Activated CD4-positive, alpha-beta memory T cell treated with anti-CD3 and anti-CD28 coated beads for 36 hours (primary cell): Measurements from ENCODE around the gene MFSD11. TPM values are rescaled to one million over a fixed set of nuclear protein-coding genes. Genes with fewer than 3 reads are reported as not detected.
A peak's percentile ranks its signal among the peaks of the same experiment; 100 is the strongest.
"Not testable (repeated sequence)": the region's sequence is repeated elsewhere in the genome, so short reads cannot be mapped to it uniquely, and the experiment has no call there.

Experiments
- CTCF ChIA-PET: fragments of 350-600 bp; sonication (Branson Sonifier 250); formaldehyde crosslinking; loops from one replicate; lab custom pipeline; 2021; ENCODE audit warnings: antibody characterized with exemption, inconsistent platforms; lab: Charles Lee
- POLR2A ChIA-PET: fragments of 350-600 bp; sonication (Branson Sonifier 250); formaldehyde crosslinking; loops from one replicate; lab custom pipeline; 2021; ENCODE audit warnings: antibody characterized with exemption; lab: Charles Lee
- DNase-seq: peaks from one replicate; pipeline ENCODE4 v3.0.0-alpha.2; 2020
- H3K27ac Mint-ChIP-seq: one replicate; pipeline ENCODE4 v1.8.0; 2021; ENCODE audit warnings: mixed read lengths
- H3K27me3 Mint-ChIP-seq: one replicate; pipeline ENCODE4 v1.8.0; 2021; ENCODE audit warnings: mixed read lengths
- H3K36me3 Mint-ChIP-seq: one replicate; pipeline ENCODE4 v1.8.0; 2021; ENCODE audit warnings: mixed read lengths
- H3K4me1 Mint-ChIP-seq: one replicate; pipeline ENCODE4 v1.8.0; 2021; ENCODE audit warnings: low read depth, mixed read lengths
- H3K4me3 Mint-ChIP-seq: one replicate; pipeline ENCODE4 v1.8.0; 2021; ENCODE audit warnings: mild to moderate bottlenecking, mixed read lengths
- H3K9me3 Mint-ChIP-seq: one replicate; pipeline ENCODE4 v1.8.0; 2021; ENCODE audit warnings: mixed read lengths
- intact Hi-C: fragments of 100-400 bp; cut with micrococcal nuclease; formaldehyde crosslinking; loops from one replicate; pipeline ENCODE4 v1.15.1; 2023
- total RNA-seq, 2 experiments: library from RNA; stranded (reverse); gene quantifications; one replicate each; pipeline ENCODE4 v1.2.3, GENCODE V29; 2021

MFSD11 gene
- total RNA-seq, 2 experiments from 2014 or later, result 17.5 to 18.3 TPM

DNA sequence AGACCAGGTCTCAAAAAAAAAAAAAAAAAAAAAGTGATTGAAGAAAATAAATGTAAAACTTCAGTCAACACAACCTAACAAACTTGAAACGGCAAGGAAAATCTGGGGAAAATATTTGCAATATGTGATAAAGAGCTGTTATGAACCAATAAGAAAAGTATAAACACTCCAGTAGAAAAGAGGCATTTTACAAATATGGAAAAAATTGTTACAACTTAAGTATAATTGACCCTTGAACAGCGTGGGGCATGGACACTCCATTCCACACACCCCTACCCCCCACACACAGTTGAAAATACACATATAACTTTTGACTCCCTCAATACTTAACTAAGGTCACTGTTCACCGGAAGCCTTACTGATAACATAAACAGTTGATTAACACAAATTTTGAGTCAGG lies 20.7 kb downstream of the MFSD11 start:
- CTCF ChIA-PET, result no interaction called here
- Mint-ChIP-seq H3K36me3 (peaks cover 12% of the 10 kb centered on the region), H3K4me1 (peaks cover 6% of the 10 kb centered on the region), H3K4me3 (no peak overlapping the region), H3K27me3 (no peaks in the 10 kb centered on the region), H3K9me3 (no peaks in the 10 kb centered on the region), H3K27ac (no peak overlapping the region)
- POLR2A ChIA-PET, result no interaction called here
- no peak for DNase-seq
- intact Hi-C loops, result no loop called here

DNA sequence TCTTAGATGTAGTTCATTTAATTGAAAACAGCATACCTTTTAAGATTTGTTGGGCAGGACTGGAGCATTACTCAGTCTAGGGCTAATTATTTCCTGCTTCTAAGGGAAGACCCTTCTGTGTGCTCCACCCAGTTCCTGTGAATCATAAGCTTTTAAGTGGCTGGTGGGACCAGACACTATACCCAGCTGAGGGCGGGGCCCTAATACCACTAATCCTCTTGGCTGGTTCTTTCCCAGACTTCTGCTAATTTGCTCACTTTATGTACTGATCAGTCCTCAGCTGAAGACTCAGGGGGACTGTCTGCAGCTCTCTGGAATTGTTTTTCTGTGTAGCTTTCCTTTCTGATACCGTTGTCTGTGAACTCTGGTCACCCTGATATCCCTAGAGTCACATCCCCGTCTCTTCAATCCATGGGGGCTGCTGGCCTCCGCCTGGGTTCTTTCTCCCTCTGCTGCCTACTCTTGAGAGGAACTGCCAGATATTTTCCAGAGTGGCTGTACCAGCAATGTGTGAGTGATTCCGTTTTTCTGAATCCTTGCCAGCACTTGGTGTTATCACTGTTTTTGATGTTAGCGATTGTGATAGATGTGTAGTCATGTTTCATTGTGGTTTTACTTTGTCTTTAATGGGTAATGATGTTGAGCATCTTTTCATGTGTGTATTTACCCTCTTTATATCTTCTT lies 35.1 kb downstream of the MFSD11 start:
- Mint-ChIP-seq H3K27me3 (no peaks in the 10 kb centered on the region), H3K27ac (peak overlapping the region; percentile 92), H3K36me3 (peaks cover 29% of the 10 kb centered on the region), H3K9me3 (no peaks in the 10 kb centered on the region), H3K4me1 (peaks cover 23% of the 10 kb centered on the region), H3K4me3 (peak overlapping the region; percentile 67)
- ChIA-PET CTCF (interaction anchor here (0.7 to 1.5 kb wide), 4 partner anchors 20 to 46 kb away, joined by 3 to 5 read pairs (median 4); no protein-coding TSS in a partner anchor), POLR2A (interaction anchor here (0.7 to 2.8 kb wide), 4 partner anchors 20 to 40 kb away, joined by 3 to 9 read pairs (median 5); partner anchors contain the start of genes MFSD11 and SRSF2)
- DNase-seq, result peak; percentile 71
- intact Hi-C loops, result loop anchor here (1.0 kb wide), 3 partner anchors 20 to 47 kb away; partner anchors contain the start of genes JMJD6, METTL23 and SRSF2

DNA sequence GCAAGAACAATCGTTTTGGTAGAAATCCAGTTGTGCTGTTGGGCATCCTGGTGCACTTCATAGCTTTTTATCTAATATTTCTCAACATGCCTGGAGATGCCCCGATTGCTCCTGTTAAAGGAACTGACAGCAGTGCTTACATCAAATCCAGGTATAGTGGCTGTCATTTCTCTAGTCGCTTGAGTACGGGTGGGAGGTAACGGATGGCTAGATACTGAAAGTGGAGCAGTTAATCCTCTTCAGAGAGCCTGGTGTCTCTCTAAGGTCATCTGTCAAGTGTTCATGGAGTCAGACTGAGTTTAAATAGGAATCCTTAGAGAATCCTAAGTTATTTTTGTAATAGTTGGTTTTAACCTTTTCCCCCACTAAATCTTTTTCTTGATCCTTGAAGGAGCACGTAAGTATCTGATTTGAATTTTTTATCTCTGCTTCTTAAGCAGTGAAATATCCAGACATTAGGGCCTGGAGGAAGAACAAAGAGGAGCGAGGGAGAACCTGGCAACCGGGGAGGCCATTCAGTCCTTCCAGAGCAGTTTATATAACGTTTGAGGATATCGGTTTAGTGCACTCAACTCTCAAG lies 37.2 kb downstream of the MFSD11 start:
- no peaks in the 10 kb centered on the region for H3K27me3 Mint-ChIP-seq
- no peak for DNase-seq
- no peaks in the 10 kb centered on the region for H3K9me3 Mint-ChIP-seq
- no peak overlapping the region for H3K27ac Mint-ChIP-seq
- intact Hi-C loops, result no loop called here
- H3K4me3 Mint-ChIP-seq, result no peak overlapping the region
- H3K4me1 Mint-ChIP-seq, result peaks cover 26% of the 10 kb centered on the region
- ChIA-PET POLR2A (interaction anchor here (2.8 kb wide), 1 partner anchor 22 kb away, joined by 9 read pairs; no protein-coding TSS in a partner anchor), CTCF (no interaction called here)
- peaks cover 30% of the 10 kb centered on the region for H3K36me3 Mint-ChIP-seq

DNA sequence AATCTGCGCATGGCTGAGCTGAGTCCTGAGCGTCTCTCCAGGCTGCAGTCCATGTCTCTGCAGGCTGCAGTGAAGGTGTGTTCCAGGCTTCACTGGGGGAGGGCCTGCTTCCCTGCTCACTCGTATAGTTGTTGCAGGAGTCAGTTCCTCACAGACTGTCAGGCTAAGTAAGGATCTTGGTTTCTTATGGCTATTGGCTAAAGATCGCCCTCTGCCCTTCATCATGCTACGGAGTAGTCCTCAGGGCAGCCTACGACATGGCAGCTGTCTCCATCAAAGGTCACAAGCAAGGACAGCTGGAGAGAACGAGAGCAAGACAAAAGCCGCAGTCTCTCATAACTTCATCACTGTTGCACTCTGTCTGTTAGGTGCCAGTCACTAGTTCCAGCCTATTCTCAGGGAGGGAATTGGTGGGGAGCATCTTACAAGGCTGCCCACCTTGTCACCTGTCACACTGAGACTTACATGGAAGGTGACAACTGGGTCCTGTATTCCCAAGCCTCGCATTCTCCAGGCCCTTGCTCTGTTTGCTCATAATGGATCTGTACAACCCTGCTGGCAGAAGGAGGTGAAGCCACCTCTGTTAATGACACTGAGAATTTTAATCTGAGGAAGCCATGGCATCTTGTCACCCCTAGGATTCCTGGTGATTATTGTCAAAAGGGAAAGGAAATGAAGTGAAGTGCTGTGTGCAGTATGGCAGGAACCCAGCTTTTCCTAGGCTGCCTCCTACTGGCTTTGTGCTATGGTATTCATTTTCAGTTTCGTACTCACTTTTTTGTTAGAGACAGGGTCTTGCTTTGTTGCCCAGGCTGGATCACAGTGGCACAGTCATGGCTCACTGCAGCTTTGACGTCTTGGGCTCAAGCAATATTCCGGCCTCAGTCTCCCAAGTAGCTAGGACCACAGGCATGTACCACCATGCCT lies 43.4 kb downstream of the MFSD11 start:
- H3K9me3 Mint-ChIP-seq, result no peaks in the 10 kb centered on the region
- peaks cover 10% of the 10 kb centered on the region for H3K36me3 Mint-ChIP-seq
- no peak for DNase-seq
- intact Hi-C loops, result no loop called here
- no peak overlapping the region for H3K4me3 Mint-ChIP-seq
- CTCF ChIA-PET, result interaction anchor here (1.1 kb wide), 1 partner anchor 65 kb away, joined by 3 read pairs; no protein-coding TSS in a partner anchor
- H3K4me1 Mint-ChIP-seq, result peaks cover 3% of the 10 kb centered on the region
- H3K27ac Mint-ChIP-seq, result no peak overlapping the region
- H3K27me3 Mint-ChIP-seq, result no peaks in the 10 kb centered on the region
- POLR2A ChIA-PET, result no interaction called here

DNA sequence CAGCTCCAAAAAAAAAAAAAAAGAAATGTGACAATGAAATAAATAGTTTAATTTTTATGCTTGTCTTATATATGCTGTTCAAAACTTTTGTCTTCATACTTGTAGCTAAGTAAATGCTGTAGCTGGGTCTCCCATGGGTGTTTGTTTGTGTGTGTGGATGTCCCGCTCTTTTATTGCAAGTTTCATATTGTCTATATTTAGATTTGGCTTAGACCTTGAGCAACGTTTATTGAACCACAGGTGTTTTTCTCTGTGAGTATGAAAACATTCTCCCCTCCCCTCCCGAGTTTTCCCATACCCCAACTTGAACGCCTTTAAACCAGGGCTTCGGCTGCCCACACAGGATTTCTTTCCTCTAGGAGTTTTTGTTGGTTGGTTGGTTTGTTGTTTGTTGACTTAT lies 45.2 kb downstream of the MFSD11 start:
- POLR2A ChIA-PET, result no interaction called here
- no peak overlapping the region for H3K4me3 Mint-ChIP-seq

DNA sequence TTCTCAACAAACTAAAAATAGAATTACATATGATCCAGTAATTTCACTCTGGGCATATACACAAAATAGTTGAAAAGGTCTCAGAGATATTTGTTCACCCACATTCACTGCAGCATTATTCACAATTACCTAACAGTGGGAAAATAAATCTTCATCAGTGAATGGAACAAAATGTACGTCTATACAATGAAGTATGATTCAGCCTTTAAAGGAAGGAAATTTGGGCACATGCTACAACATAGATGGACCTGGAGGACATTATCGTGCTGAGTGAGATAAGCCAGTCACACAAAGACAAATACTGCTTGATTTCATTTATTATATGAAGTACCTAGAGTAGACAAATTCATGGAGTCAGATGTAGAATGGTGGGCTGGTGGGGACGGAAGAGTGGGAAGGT lies 47.0 kb downstream of the MFSD11 start:
- Mint-ChIP-seq H3K27ac (no peak overlapping the region), H3K27me3 (no peaks in the 10 kb centered on the region), H3K36me3 (no peaks in the 10 kb centered on the region), H3K4me1 (peaks cover 2% of the 10 kb centered on the region), H3K4me3 (no peak overlapping the region), H3K9me3 (no peaks in the 10 kb centered on the region)
- no peak for DNase-seq
- ChIA-PET CTCF (no interaction called here), POLR2A (no interaction called here)
- intact Hi-C loops, result no loop called here

More for the DNA sequence above, 45.2 kb downstream of the MFSD11 start:
- Mint-ChIP-seq H3K27me3 (no peaks in the 10 kb centered on the region), H3K27ac (no peak overlapping the region), H3K4me1 (peaks cover 5% of the 10 kb centered on the region), H3K36me3 (peaks cover 4% of the 10 kb centered on the region), H3K9me3 (no peaks in the 10 kb centered on the region)
- no peak for DNase-seq
- CTCF ChIA-PET, result interaction anchor here (0.6 kb wide), 1 partner anchor 421 kb away, joined by 3 read pairs; no protein-coding TSS in a partner anchor
- intact Hi-C loops, result no loop called here

DNA sequence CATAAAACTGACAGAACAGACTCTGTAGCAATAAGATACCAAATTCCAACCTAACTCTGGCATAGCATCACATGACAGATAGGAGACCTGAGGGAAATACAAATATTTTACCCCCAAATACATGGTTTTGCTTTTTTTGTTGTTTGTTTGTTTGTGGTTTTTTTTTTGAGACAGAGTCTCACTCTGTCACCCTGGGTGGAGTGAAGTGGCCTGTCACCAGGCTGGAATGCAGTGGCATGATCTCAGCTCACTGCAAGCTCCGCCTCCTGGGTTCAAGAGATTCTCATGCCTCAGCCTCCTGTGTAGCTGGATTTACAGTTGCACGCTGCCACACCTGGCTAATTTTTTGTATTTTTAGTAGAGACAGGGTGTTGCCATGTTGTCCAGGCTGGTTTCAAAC lies 49.9 kb downstream of the MFSD11 start:
- H3K36me3 Mint-ChIP-seq, H3K27ac Mint-ChIP-seq, H3K27me3 Mint-ChIP-seq, H3K9me3 Mint-ChIP-seq, POLR2A ChIA-PET, H3K4me3 Mint-ChIP-seq, intact Hi-C loops: not testable (repeated sequence)
- DNase-seq, result peak; percentile 18
- CTCF ChIA-PET, result interaction anchor here (0.6 to 0.8 kb wide), 2 partner anchors 60 to 80 kb away, joined by 3 read pairs; no protein-coding TSS in a partner anchor
- H3K4me1 Mint-ChIP-seq, result peaks cover 13% of the 10 kb centered on the region

DNA sequence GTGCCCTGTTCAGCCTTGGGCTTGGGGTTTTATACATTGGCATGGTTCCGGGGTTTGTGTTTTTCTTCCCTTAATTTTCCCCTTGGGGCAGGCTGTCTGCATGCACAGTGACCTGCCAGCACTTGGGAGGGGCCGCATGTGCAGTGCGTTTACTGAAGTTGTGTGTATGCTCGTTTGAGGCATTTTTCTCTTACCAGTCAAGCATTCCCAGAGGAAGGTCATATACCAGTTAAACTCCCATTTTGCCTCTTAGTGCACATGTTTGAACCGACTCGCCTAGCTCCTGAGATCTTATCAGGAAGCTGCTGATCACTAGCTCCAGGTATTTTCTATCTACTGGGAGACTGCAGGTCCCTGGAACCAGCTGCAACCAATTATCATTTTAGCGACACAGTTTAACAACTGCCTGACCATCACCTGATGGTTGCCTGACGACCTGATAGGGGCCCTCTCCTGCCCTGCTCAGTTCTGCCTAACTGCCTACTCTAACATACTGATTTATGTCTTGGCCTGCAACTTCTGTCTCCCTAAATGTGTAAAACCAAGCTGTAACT lies 51.4 kb downstream of the MFSD11 start:
- Mint-ChIP-seq H3K36me3 (no peaks in the 10 kb centered on the region), H3K4me1 (peaks cover 13% of the 10 kb centered on the region), H3K27ac (no peak overlapping the region), H3K27me3 (no peaks in the 10 kb centered on the region), H3K9me3 (no peaks in the 10 kb centered on the region), H3K4me3 (no peak overlapping the region)
- DNase-seq, result no peak
- ChIA-PET POLR2A (no interaction called here), CTCF (no interaction called here)
- intact Hi-C loops, result no loop called here

DNA sequence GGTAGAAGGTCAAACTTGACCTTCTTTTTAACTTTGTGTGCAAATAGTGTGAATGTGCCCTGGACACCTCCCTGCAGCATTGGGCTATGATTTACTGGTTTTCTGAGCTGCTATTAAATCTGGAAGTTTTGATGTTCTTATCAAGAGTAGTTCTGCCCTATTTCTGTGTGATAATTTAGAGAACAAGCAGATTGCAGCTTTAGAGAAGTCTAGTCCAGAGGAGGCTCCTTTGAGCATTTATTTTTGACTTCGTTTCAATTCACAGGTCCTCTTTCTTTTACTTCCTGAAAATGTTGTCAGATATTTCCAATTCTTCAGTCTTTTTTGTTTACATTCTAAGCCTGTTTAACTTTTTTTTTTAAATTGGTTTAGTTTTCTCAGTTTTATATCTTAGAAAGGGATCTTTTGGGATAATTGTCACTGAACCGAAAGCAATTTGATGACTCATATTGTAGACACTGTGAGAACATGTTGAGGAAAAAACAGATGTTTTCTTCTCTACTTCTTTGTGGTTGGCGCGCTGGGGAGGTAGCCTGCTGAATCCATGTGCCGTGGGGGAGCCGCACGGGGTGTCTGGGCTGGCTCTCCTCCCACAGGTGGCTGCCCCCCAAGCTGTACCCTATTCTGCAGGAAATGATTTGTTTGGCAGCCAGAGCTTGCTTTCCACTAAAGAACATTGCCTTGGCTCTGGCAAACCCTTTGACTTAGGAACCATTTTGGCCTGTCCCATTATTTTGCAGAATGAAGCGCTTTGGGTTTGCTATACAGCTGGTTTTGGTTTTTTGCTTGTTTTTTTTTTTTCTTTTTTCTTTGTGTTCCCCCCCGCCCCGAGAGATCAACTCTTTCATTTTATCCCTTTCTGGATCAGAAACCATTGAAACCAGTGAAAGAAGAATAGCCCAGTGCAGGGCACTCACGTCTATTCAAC lies 53.4 kb downstream of the MFSD11 start:
- DNase-seq, result peak; percentile 63
- H3K9me3 Mint-ChIP-seq, result no peaks in the 10 kb centered on the region
- peak overlapping the region; percentile 2 for H3K4me3 Mint-ChIP-seq
- ChIA-PET POLR2A (interaction anchor here (0.8 kb wide), 1 partner anchor 64 kb away, joined by 3 read pairs; no protein-coding TSS in a partner anchor), CTCF (no interaction called here)
- no peaks in the 10 kb centered on the region for H3K36me3 Mint-ChIP-seq
- no peak overlapping the region for H3K27ac Mint-ChIP-seq
- H3K4me1 Mint-ChIP-seq, result peaks cover 13% of the 10 kb centered on the region
- intact Hi-C loops, result loop anchor here (5.0 kb wide), 1 partner anchor 39 kb away; no protein-coding TSS in a partner anchor
- H3K27me3 Mint-ChIP-seq, result no peaks in the 10 kb centered on the region

DNA sequence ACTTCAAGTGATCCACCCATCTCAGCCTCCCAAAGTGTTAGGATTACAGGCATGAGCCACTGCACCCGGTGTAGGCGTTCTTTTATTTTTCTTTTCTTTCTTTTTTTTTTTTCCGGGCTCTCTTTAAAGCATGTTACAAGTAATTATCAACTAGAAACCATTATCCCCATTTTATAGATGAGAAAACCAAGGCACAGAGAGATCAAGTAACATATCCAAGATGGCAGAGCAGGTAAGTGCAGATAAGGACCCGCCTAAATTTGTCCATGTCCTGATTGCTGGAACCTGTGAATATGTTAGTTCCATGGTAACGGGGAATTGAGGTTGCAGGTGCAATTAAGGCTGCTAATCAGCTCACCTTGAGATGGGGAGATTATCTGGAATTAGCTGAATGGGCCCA lies 54.4 kb downstream of the MFSD11 start:
- Mint-ChIP-seq H3K4me1 (peaks cover 12% of the 10 kb centered on the region), H3K36me3 (no peaks in the 10 kb centered on the region), H3K27me3 (no peaks in the 10 kb centered on the region), H3K9me3 (no peaks in the 10 kb centered on the region), H3K27ac (no peak overlapping the region), H3K4me3 (no peak overlapping the region)
- no peak for DNase-seq
- POLR2A ChIA-PET, result no interaction called here
- intact Hi-C loops, result loop anchor here (5.0 kb wide), 1 partner anchor 40 kb away; no protein-coding TSS in a partner anchor
- CTCF ChIA-PET, result no interaction called here

DNA sequence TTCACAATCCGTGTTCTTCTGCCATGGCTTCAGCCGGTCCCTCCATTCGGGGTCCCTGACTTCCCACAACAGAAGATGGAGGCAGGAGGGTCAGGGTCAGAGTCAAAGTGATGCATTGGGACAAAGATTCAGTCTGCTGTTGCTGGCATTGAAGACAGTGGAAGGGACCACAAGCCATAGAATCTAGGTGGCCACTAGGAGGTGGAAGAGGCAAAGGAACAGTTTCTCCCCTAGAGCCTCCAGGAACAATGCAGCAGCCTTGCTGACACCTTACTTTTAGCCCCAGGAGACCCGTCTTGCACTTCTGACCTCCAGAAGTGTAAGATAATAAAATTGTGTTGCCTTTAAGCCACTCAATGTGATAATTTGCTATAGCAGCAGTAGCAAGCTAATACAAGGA lies 55.9 kb downstream of the MFSD11 start:
- H3K9me3 Mint-ChIP-seq, result no peaks in the 10 kb centered on the region
- H3K4me1 Mint-ChIP-seq, result peaks cover 12% of the 10 kb centered on the region
- H3K27ac Mint-ChIP-seq, result no peak overlapping the region
- no peaks in the 10 kb centered on the region for H3K27me3 Mint-ChIP-seq
- ChIA-PET POLR2A (no interaction called here), CTCF (no interaction called here)
- intact Hi-C loops, result loop anchor here (5.0 kb wide), 1 partner anchor 41 kb away; no protein-coding TSS in a partner anchor
- H3K4me3 Mint-ChIP-seq, result no peak overlapping the region
- DNase-seq, result peak; percentile 13
- H3K36me3 Mint-ChIP-seq, result no peaks in the 10 kb centered on the region
